Measurements from ENCODE around the gene CCNDBP1. TPM values are rescaled to one million over a fixed set of nuclear protein-coding genes. Genes with fewer than 3 reads are reported as not detected.

CCNDBP1 gene
- total RNA-seq, 1 experiment from 2014 or later: 34.1 TPM

DNA sequence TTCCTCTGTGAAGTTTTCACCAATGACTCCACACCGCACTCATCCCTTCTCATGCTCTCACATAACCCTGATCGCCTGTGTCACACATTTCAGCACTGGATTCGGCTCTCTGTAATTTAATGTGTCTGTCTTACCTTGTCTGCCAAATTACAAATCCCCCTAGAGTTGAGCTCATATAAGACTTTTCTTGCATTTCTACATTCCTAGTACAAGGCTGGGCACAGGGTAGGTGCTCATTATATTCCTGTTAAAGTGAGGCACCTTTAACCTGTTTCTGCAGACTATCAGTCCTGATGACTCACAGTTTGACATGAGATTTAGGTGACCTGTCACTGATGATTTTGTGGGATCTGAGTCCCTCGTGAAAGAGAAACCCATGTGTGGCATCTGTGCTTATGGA lies 58.9 kb downstream of the CCNDBP1 start:
- Histone ChIP-seq H3K23me2 (ENCODE audit: insufficient read length, low read depth, low read length, poor library complexity, severe bottlenecking) (no peaks in the 10 kb centered on the region), H3K4ac (ENCODE audit: low read depth, low read length) (no peak overlapping the region), H4K20me1 (ENCODE audit: control insufficient read depth, insufficient read depth, insufficient read length) (no peaks in the 10 kb centered on the region), H2BK20ac (ENCODE audit: low read depth, low read length, poor library complexity, severe bottlenecking) (no peak overlapping the region), H2BK120ac (ENCODE audit: low read depth, low read length, poor library complexity, severe bottlenecking) (no peak overlapping the region), H3K18ac (ENCODE audit: insufficient read length, low read depth, low read length) (no peak overlapping the region), H4K5ac (ENCODE audit: insufficient read length, low read depth, low read length) (no peak overlapping the region), H3T11ph (ENCODE audit: low read length) (no peak overlapping the region), H3K79me2 (ENCODE audit: insufficient read depth, low read length) (no peaks in the 10 kb centered on the region), H3K4me1 (ENCODE audit: insufficient read depth, low read length) (no peaks in the 10 kb centered on the region), H3K79me1 (ENCODE audit: insufficient read depth, low read depth, low read length, poor library complexity, severe bottlenecking) (no peaks in the 10 kb centered on the region), H3K9ac (ENCODE audit: extremely low read depth, insufficient read length, low read length) (no peak overlapping the region), H2BK5ac (ENCODE audit: insufficient read length, low read length) (no peak overlapping the region), H3K4me2 (ENCODE audit: insufficient read depth, insufficient read length, low read length) (no peak overlapping the region), H2BK15ac (ENCODE audit: low read depth, low read length) (no peak overlapping the region), H2AFZ (ENCODE audit: low read length) (no peak overlapping the region), H3K27me3 (ENCODE audit: insufficient read depth, low read length) (no peaks in the 10 kb centered on the region), H3K23ac (ENCODE audit: insufficient read length, low read depth, low read length) (no peak overlapping the region), H4K8ac (replicated peaks; ENCODE audit: insufficient read length, low read depth, low read length) (no peak overlapping the region), H2BK12ac (ENCODE audit: insufficient read length, low read depth, low read length) (no peak overlapping the region), H3K9me3 (ENCODE audit: control insufficient read depth, low read depth, low read length) (no peaks in the 10 kb centered on the region), H3K27ac (ENCODE audit: insufficient read length, low read depth, low read length) (no peak overlapping the region), H3K56ac (ENCODE audit: insufficient read length, low read depth, low read length) (no peak overlapping the region), H4K91ac (ENCODE audit: insufficient read length, low read depth, low read length) (no peak overlapping the region), H3K14ac (ENCODE audit: insufficient read depth, low read length) (no peak overlapping the region), H2AK5ac (ENCODE audit: insufficient read length, low read length) (no peak overlapping the region)
- H3K4me1 Mint-ChIP-seq: no peaks in the 10 kb centered on the region
- DNase-seq: no peak
- peaks cover 6% of the 10 kb centered on the region for H3K27me3 Mint-ChIP-seq (ENCODE audit: low read depth)
- H3K27ac Mint-ChIP-seq: no peak overlapping the region
- H3K36me3 Mint-ChIP-seq (ENCODE audit: insufficient read depth in 1 of 3, low read depth in 3 of 3): no peaks in the 10 kb centered on the region
- H3K4me3 Mint-ChIP-seq: no peak overlapping the region
- no peaks in the 10 kb centered on the region for H3K9me3 Mint-ChIP-seq
- TF ChIP-seq CTCF (conservative IDR thresholded peaks at IDR 0.05): no peak
- no CpG with 5 or more reads among the region's 4 CpGs for WGBS (ENCODE audit: extremely low coverage, insufficient read length, low lambda C conversion rate)
